Limb (tissue), 2 donors: ENCODE measurements around the gene TBC1D2B.

ENCODE experiments used
- DNase-seq, 2 donors: peaks; one replicate each; pipeline ENCODE4 v3.0.0-alpha.2; 2016; ENCODE audit errors: extremely low spot score in 2 of 2

The TBC1D2B gene

GRCh38 chr15:78072080-78072892, 5.2 kb downstream of the TBC1D2B start:
- no peak for DNase-seq

DNA sequence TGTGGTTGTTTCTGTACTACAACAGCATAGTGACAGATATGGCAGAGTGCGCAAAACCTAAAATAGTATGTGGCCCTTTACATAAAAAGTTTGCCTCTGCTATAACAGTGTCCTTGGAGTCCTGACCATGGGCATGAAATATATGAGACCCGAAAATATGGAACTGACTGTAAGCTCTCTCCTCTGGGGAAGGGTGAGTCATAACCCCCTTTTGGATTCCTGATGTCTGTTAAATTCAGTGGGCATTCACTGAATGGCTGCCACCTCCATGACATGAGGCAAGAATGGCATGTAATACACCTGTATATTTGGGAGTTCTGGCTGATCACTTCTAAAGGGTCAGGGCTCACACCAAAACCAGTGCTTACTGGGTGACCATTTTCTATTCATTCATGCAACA, 6.1 kb downstream of the TBC1D2B start:
- no peak for DNase-seq

DNA sequence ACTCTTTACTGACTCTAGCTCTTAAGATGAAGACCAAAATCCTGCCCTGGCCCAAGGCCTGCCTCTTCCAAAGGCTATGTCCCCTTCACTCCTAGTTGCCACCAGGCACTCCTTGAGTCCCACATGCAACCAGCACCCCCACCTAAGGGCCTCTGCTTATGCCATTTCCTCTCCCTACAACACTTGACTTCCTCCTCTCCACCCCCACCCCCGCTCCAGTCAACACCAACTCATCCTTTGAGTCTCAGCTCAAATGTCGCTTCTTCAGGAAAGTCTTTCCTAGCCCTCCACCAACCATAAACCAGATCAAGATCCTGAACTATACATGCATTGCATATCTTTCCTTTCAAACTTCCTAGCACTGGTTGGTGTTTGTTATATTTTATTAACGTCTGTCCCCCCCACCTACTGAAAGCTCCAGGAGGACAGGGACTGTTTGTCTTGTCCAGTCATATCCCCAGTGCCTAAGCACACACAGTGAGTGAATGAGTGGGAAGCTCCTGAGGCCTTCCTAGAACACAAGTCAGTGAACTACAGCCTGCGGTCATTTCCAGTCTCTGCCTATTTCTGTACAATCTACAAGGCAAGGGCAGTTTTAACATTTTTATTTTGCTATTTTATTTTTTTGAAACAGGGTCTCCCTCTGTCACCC, 7.3 kb downstream of the TBC1D2B start:
- no peak for DNase-seq

GRCh38 chr15:78069462-78070029, 8.0 kb downstream of the TBC1D2B start:
- DNase-seq: no peak

DNA sequence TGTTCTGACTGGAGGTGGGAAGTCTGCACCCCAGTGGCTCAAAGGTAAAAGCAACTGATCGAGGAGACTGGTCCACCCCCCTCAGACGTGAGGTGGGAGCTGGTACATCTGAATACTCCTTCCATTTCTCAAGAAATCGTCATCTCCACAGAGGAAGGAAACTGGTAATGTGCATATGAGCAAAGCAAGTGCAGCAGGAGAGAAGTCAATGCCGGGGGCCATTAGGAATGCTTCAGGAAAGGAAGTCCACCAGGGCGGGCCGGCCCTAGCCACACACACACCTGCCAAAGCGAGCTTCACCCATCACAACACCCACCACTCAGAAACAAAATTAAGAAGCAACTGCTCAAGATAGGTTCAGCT, 8.5 kb downstream of the TBC1D2B start:
- DNase-seq: no peak

DNA sequence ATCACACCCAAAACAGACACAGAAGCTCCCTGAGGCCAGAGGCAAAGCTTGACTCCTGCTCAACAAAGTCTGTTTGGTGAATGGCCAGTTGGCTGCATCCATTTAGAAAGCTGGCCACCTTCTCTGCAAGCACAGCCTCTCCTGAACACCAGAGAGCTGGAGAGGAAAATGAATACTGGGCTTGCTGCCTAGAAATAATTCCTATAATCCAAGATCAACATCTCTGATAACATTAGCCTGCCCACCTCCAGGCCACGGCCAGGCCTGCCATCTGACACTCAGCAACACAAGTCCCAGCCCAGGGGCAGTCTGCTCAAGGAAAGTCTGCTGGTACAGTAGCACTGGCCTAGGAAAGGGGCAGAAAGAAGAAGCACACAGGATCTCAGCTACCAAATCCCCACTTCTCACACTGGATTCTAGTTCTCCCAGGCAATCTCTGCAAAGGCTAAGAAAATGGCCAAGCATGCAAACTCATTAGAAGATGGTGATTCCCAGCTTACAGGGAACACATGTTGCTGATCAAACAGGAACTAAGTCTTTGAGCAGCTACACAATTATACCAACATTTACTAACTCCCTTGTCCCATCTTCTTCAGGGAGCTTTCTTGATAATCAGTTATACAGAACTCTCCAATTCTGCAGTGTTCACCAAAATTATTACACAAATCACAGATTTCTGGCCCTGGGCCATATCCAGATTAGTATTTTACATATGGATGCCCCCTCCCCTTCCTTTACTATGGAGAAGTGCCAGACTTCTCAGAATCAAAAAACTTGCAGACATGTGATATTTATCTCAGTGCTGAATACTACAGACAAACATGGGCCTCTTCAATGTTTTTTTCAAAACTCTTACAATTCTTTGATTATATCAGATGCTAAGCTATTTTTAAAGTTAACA, 9.9 kb downstream of the TBC1D2B start:
- DNase-seq: no peak

DNA sequence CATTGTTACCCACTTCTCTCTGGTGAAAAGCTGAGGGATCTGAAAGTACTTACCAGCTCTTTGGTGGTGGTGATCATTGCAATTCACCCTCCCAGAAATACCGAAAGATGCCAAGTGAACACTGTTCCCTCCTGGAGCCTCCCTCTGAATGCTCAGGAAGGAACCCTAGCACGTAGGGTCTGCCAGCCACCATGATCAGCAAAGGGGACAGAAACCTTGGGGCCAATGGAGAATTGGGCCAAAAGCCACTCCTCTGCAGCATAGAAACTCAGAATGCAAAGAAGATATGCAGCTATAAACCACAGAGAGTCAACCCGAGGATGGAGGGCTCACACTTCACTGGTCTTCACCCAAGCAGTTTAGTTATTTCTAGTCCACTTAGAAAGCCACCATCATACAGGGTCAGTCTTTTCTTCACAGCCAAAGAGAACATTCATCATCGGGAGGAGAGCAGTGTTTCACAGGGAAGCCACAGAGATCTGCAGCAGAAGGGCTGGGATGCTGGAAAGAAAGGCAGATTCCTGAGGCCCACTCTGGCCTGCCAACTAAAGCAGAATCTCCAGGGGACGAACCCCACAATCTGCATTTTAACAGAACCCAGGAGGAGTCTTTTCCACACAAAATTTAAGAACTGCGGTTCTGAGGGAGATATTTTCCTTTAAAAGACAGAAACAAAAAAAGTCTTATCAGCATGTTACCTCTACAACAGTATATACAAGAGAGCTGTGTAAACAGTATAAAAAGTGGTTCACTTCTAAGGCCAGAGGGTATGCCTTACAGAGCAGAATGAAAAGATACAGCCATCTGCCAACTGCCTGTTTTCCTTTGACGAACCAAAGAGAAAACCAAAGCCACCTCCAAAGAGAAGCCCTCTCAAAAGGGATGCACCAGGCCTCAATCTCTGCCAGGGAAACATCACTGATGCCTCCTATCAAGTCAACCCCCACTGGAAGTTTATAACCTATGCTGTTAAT, 11.3 kb downstream of the TBC1D2B start:
- no peak for DNase-seq

DNA sequence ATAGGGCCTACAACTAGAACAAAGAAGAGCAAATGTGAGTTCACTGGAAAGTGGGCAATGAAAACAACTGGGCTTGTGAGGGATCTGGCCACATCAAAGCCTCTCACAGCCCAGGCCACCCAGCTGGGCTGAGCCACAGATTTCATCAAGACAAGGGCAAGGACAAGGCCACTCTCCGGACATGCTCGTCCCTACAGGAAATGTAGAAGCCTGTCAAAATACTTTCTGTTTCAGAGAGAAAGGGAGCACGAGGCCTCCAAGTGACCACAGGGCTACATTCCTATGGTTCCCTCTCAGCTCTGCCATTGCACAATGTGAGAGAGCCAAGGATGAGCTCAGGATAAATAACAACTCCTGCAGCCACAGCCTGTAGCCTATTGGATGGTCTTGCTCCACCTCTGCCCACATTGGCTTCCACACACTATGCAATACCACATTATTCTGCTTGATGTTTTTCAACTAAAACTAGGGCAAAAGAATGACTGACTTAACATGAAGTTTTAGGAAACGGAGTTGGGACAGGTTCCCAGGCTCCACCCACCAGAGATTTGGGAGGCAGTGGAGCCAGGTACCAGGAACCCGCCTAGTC, 12.1 kb downstream of the TBC1D2B start:
- DNase-seq: no peak

- no peak for DNase-seq
Measured at GRCh38 chr15:78064544-78064943, 13.0 kb downstream of the TBC1D2B start.

DNA sequence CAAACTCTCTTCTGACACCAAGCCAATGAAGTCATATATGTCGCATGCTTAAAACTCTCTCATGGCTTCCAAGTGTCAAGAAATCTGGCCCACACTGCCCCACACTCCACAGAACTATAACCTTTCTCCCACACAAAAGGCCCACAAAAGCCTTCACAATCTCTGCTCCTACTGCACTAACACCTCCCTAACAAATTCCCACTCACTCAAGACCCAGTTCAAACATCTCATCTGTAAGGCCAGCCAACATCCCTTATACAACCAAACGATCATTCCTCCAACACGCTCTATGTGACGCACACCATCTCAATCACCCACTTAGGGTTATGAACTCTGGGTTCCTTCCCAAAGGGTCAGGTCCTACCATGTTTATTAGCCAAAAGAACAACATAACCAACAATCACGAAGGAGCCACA, 13.5 kb downstream of the TBC1D2B start:
- DNase-seq: no peak

DNA sequence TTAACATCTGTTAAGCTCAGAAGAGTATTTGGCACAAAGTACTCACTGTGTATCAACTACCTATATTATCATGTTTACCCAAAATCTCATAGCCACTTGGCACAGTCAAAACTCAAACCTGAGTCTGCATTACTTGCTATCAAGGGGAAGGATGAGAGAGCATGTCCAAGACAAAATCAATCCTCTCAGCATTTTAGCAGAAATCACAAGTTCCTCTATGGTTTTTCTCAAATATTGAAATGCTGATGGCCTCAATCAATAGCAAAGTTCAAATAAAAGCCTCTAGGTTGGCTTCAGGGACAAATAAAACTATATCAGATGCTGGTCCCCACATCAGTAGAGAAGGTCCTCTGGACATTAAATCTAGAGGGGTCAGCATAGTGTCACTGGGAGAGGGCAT, 14.3 kb downstream of the TBC1D2B start:
- DNase-seq: no peak

DNA sequence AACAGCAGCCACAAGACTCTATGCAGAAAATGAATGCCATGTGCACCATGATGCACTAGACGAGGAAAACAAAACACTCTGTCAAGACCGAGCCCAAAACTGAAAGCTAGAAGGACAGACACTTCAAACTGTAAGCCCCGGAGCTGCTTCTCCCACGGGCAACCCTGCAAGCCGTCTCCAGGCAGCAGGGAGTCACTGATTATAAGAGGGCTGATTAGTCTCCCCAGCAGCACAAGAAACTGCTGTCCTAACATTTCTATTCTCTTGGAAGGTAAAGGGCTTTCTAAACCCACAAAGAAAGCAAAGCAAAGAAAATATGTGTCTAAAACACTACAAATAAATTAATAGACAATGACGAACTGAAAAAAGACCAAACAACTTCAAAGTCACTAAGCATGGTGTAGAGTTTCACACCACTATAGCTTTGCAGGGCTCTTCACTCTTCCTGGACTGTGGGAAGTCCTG, 15.5 kb downstream of the TBC1D2B start:
- DNase-seq: no peak

DNA sequence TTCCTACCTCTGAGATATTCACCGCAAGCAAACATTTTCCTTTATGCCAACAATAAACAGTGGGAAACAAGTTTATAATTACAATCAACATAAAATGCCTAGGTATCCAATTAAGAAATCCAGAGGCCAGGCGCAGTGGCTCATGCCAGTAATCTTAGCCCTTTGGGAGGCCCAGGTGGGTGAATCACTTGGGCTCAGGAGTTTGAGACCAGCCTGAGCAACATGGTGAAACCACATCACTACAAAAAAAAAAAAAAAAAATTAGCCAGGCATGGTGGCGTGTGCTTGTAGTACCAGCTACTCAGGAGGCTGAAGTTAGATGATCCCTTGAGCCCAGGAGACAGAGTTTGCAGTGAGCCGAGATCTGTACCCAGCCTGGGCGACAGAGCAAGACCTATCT, 17.3 kb downstream of the TBC1D2B start:
- DNase-seq: no peak

DNA sequence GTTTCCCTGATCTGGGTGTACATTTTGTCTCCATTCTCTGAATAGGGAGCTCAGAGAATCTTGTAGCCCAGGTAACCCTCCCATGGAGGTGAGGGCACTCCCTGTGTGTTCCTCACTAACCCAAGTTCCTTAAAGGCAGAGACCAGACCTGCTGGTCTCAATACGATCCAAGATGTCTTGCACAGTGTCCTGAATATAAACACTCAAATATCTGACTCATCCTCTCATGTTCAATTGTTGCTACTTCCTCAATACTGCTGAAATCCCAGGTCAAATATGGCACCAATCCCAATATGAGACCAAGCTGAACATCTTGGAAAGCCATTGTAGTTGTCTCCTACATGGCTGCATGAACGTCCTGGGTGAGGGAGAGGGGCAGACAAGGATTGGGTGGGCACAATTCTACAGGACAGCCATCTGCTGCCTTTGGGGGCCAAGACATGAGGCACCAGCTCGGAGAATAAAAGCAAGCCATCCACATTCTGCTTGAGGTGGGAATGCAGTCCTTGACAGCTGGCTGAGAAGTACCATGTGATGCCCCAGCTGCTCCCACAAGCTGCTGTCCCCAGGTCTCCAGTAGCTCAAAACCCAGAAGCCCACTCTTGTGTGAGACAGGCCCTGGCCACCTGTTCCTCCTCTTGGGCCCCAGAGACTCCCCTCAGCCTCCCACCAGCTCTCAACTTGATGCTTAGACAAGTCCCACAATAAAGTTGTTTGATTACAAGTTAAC, 18.2 kb downstream of the TBC1D2B start:
- no peak for DNase-seq

GRCh38 chr15:78058401-78058935, 19.0 kb downstream of the TBC1D2B start:
- DNase-seq: no peak

DNA sequence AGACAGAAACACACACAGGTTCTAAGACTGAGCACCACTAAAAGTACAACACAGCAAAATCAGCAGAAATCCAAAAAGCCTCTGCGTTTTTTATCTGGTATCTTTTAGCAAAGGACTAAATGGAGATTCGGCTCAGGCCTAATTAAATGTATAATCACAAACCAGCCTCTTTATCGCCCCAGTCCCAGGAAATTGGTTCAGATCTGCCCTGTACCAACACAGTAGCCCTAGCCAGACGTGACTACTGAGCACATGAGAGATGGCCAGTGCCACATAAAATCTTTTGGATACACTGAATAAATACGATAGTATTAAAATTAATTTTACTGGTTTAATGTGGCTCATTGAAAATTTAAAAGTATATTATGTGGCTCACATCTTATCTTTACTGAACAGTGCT, 19.7 kb downstream of the TBC1D2B start:
- DNase-seq: no peak

DNA sequence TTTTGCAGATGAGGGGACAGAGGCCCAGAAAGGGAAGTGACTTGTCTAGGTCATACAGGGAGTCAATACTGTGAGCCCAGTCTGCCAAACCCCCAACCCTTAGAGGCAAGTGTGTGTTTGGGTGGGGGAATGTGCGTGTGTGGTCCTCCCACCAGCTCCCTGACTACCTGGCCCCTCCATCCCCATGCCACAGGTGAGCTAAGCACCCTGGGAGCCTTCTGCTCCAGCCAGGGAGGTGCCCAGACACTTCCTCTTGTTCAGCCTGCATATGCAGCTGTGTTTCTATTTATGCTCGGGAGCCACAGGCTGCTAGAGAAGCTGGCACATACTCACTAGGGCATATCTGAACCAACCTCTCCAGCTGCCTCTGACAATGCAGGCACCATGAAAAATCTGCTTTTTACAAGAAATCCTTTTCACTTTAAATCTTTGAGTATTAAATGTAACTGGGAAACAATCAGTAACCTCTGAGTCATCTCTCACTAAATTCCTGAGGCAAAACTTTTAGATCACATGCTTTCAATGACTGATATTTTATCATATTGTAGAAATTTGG, 20.7 kb downstream of the TBC1D2B start:
- DNase-seq: no peak

- DNase-seq: no peak
Measured at GRCh38 chr15:78055919-78056713, 21.4 kb downstream of the TBC1D2B start.
